Liver (tissue), 9 donors: ENCODE results near the gene INTS3. TPM values are rescaled to one million over a fixed set of nuclear protein-coding genes. Genes with fewer than 3 reads are reported as not detected.

ENCODE experiments used
- DNase-seq: peaks from one replicate; pipeline ENCODE4 v3.0.0-alpha.2; 2017; ENCODE audit warnings: low spot score
- H3K27ac ChIP-seq, 2 donors: one replicate each; pipeline ENCODE4 v1.7.0; 2013; ENCODE audit warnings: inconsistent platforms in 2 of 2, low read length in 2 of 2, control low read depth in 1 of 2, low read depth in 1 of 2, mild to moderate bottlenecking in 1 of 2
- H3K27me3 ChIP-seq, 4 donors: one replicate each; pipeline versions ENCODE4 v1.6.1 to v1.7.0; 2013; ENCODE audit warnings: low read length in 3 of 4, inconsistent platforms in 1 of 4, mild to moderate bottlenecking in 1 of 4, moderate library complexity in 1 of 4; ENCODE audit not compliant: control insufficient read depth in 4 of 4, insufficient read depth in 4 of 4
- H3K36me3 ChIP-seq, 4 donors: one replicate each; pipeline versions ENCODE4 v1.6.1 to v1.7.0; 2013; ENCODE audit warnings: low read length in 3 of 4, mild to moderate bottlenecking in 3 of 4, low read depth in 1 of 4, moderate library complexity in 1 of 4; ENCODE audit not compliant: control insufficient read depth in 4 of 4, insufficient read depth in 3 of 4
- H3K4me1 ChIP-seq, 4 donors: one replicate each; pipeline versions ENCODE4 v1.6.1 to v1.7.0; 2013; ENCODE audit warnings: low read length in 3 of 4, mild to moderate bottlenecking in 3 of 4, moderate library complexity in 1 of 4; ENCODE audit not compliant: control insufficient read depth in 4 of 4, insufficient read depth in 4 of 4
- H3K4me3 ChIP-seq, 3 donors: one replicate each; pipeline versions ENCODE4 v1.6.1 to v1.7.0; 2013; ENCODE audit warnings: low read length in 3 of 3, control low read depth in 1 of 3, low read depth in 1 of 3, mild to moderate bottlenecking in 1 of 3
- H3K9ac ChIP-seq, 2 donors: one replicate each; pipeline ENCODE4 v1.7.0; 2013; ENCODE audit warnings: low read length in 2 of 2, mild to moderate bottlenecking in 2 of 2, moderate library complexity in 2 of 2, control low read depth in 1 of 2, low read depth in 1 of 2
- H3K9me3 ChIP-seq, 4 donors: one replicate each; pipeline versions ENCODE4 v1.6.1 to v1.7.0; 2013; ENCODE audit warnings: low read length in 3 of 4; ENCODE audit not compliant: control insufficient read depth in 4 of 4
- CTCF ChIP-seq: fragments of 150-350 bp; IDR thresholded peaks from 2 replicates; pipeline ENCODE4 v1.5.1; 2017; ENCODE audit warnings: improper control_type of control experiment, low read depth, low read length; ENCODE audit not compliant: missing input control
- FOXA1 ChIP-seq: IDR thresholded peaks from 2 replicates; pipeline ENCODE4 v1.6.1; 2016; ENCODE audit warnings: antibody characterized with exemption
- FOXA2 ChIP-seq: IDR thresholded peaks from 2 replicates; pipeline ENCODE4 v1.6.1; 2016; ENCODE audit warnings: antibody characterized with exemption
- HNF4A ChIP-seq, 2 donors: conservative IDR thresholded peaks; 2 replicates each; pipeline ENCODE4 v1.6.1; 2016; ENCODE audit warnings: antibody characterized with exemption in 2 of 2, mild to moderate bottlenecking in 2 of 2
- HNF4G ChIP-seq: IDR thresholded peaks from 2 replicates; pipeline ENCODE4 v1.6.1; 2016; ENCODE audit warnings: antibody characterized with exemption
- MAX ChIP-seq: IDR thresholded peaks from 2 replicates; pipeline ENCODE4 v1.6.1; 2016; ENCODE audit warnings: antibody characterized with exemption
- NR2F2 ChIP-seq: IDR thresholded peaks from 2 replicates; pipeline ENCODE4 v1.6.1; 2016; ENCODE audit warnings: antibody characterized with exemption
- REST ChIP-seq: IDR thresholded peaks from 2 replicates; pipeline ENCODE4 v1.6.1; 2016; ENCODE audit warnings: antibody characterized with exemption, mild to moderate bottlenecking
- SP1 ChIP-seq: IDR thresholded peaks from 2 replicates; pipeline ENCODE4 v1.6.1; 2018; ENCODE audit warnings: antibody characterized with exemption, mild to moderate bottlenecking
- TAF1 ChIP-seq: conservative IDR thresholded peaks from 2 replicates; pipeline ENCODE4 v1.6.1; 2016; ENCODE audit warnings: antibody characterized with exemption, mild to moderate bottlenecking
- YY1 ChIP-seq: IDR thresholded peaks from 2 replicates; pipeline ENCODE4 v1.6.1; 2016; ENCODE audit warnings: antibody characterized with exemption, mild to moderate bottlenecking
- ZBTB33 ChIP-seq: IDR thresholded peaks from 2 replicates; pipeline ENCODE4 v1.6.1; 2016; ENCODE audit warnings: antibody characterized with exemption
- WGBS: extraction: QIAGEN DNeasy Blood & Tissue Kit; methylation state at CpG from one replicate; pipeline ENCODE4 v1.1.7; 2013; 5-methylcytosine and 5-hydroxymethylcytosine counted together
- polyA plus RNA-seq, 2 donors: library from polyadenylated mRNA; stranded (reverse) in 1 of 2; unstranded in 1 of 2; fragments of 200-250 nt in 1 of 2; fragments of >200 nt in 1 of 2; fragmentation: Nextera tagmentation in 1 of 2; extraction: Ambion mirVana in 1 of 2; gene quantifications; one replicate each; pipeline versions ENCODE4 v1.2.1 to v1.2.3, GENCODE V29; 2013 to 2015
- total RNA-seq, 2 donors: library from RNA; depleted of rRNA; stranded (reverse); fragments of >200 nt; gene quantifications; one replicate each; pipeline ENCODE4 v1.2.3, GENCODE V29; 2014
- donor health status: healthy.
- donor health status: healthy.
- donor health status: healthy.
- donor health status: healthy.
- donor health status: healthy.

INTS3 gene
- total and polyA plus RNA-seq, 4 donors: 9.0 to 26.0 (median 15.2) TPM

GRCh38 chr1:153698923-153699714, 28.7 kb upstream of the INTS3 start:
- TF ChIP-seq ZBTB33 (no peak), FOXA2 (no peak), FOXA1 (no peak), SP1 (no peak), REST (no peak), NR2F2 (no peak), MAX (no peak), HNF4G (no peak), CTCF (no peak), HNF4A (conservative IDR thresholded peaks at IDR 0.05) (no peak)
- DNase-seq: no peak
- H3K27me3 ChIP-seq: no peaks in the 10 kb centered on the region
- H3K36me3 ChIP-seq: no peaks in the 10 kb centered on the region
- no peaks in the 10 kb centered on the region for H3K4me1 ChIP-seq
- H3K4me3 ChIP-seq: no peak overlapping the region
- no peak overlapping the region for H3K27ac ChIP-seq
- WGBS: 94% methylated on average over 6 of the region's 6 CpGs
- no peak overlapping the region for H3K9ac ChIP-seq
- no peaks in the 10 kb centered on the region for H3K9me3 ChIP-seq

- DNase-seq: no peak
- no peak overlapping the region for H3K9ac ChIP-seq
- H3K27ac ChIP-seq: no peak overlapping the region
- WGBS: 93% methylated on average over 6 of the region's 6 CpGs
- no peaks in the 10 kb centered on the region for H3K36me3 ChIP-seq
- TF ChIP-seq TAF1: no peak
- no peak for TF ChIP-seq YY1
- H3K27me3 ChIP-seq: no peaks in the 10 kb centered on the region
- no peaks in the 10 kb centered on the region for H3K9me3 ChIP-seq
- H3K4me3 ChIP-seq: no peak overlapping the region
- H3K4me1 ChIP-seq: no peaks in the 10 kb centered on the region
Measured at GRCh38 chr1:153699768-153700167, 28.1 kb upstream of the INTS3 start.
